ENCODE results near the gene ARHGEF39.
"Not testable (repeated sequence)": the region's sequence is repeated elsewhere in the genome, so short reads cannot be mapped to it uniquely, and the experiment has no call there.

The ARHGEF39 gene

GRCh38 chr9:35628389-35628991 lies 36.5 kb downstream of the ARHGEF39 start:
- H3K4me1 ChIP-seq (ENCODE audit: control insufficient read depth, insufficient read depth, low read length) = peaks cover 6% of the 10 kb centered on the region

GRCh38 chr9:35627575-35627974 lies 37.4 kb downstream of the ARHGEF39 start:
- Histone ChIP-seq H3K36me3 (ENCODE audit: control insufficient read depth, insufficient read depth, low read length, severe bottlenecking) (no peaks in the 10 kb centered on the region), H3K9me3 (ENCODE audit: control insufficient read depth, low read length) (no peaks in the 10 kb centered on the region), H3K4me1 (ENCODE audit: control insufficient read depth, insufficient read depth, low read length) (peaks cover 6% of the 10 kb centered on the region), H3K27me3 (replicated peaks; ENCODE audit: control insufficient read depth, insufficient read depth, low read length) (no peaks in the 10 kb centered on the region), H3K9ac (ENCODE audit: low read length) (peak overlapping the region; percentile 23), H3K4me3 (ENCODE audit: low read length) (no peak overlapping the region)
- no peak for DNase-seq (ENCODE audit: low read depth)

More at GRCh38 chr9:35628389-35628991, 36.5 kb downstream of the ARHGEF39 start:
- Histone ChIP-seq H3K36me3 (ENCODE audit: control insufficient read depth, insufficient read depth, low read length, severe bottlenecking) (no peaks in the 10 kb centered on the region), H3K4me3 (ENCODE audit: low read length) (no peak overlapping the region), H3K9me3 (ENCODE audit: control insufficient read depth, low read length) (no peaks in the 10 kb centered on the region), H3K9ac (ENCODE audit: low read length) (no peak overlapping the region), H3K27me3 (replicated peaks; ENCODE audit: control insufficient read depth, insufficient read depth, low read length) (no peaks in the 10 kb centered on the region)
- DNase-seq (ENCODE audit: low read depth) = no peak

- no peak for DNase-seq (ENCODE audit: low read depth)
These were observed 45.2 kb downstream of the ARHGEF39 start for GRCh38 chr9:35619800-35620158.

GRCh38 chr9:35618854-35619799 lies 45.9 kb downstream of the ARHGEF39 start:
- no peak for DNase-seq (ENCODE audit: low read depth)
- Histone ChIP-seq H3K4me3 (ENCODE audit: low read length) (no peak overlapping the region), H3K36me3 (ENCODE audit: control insufficient read depth, insufficient read depth, low read length, severe bottlenecking) (no peaks in the 10 kb centered on the region), H3K4me1 (ENCODE audit: control insufficient read depth, insufficient read depth, low read length) (no peaks in the 10 kb centered on the region), H3K9ac (ENCODE audit: low read length) (no peak overlapping the region), H3K9me3 (ENCODE audit: control insufficient read depth, low read length) (no peaks in the 10 kb centered on the region), H3K27me3 (replicated peaks; ENCODE audit: control insufficient read depth, insufficient read depth, low read length) (no peaks in the 10 kb centered on the region)

More at GRCh38 chr9:35619800-35620158, 45.2 kb downstream of the ARHGEF39 start:
- Histone ChIP-seq H3K4me1 (ENCODE audit: control insufficient read depth, insufficient read depth, low read length) (no peaks in the 10 kb centered on the region), H3K36me3 (ENCODE audit: control insufficient read depth, insufficient read depth, low read length, severe bottlenecking) (no peaks in the 10 kb centered on the region), H3K9me3 (ENCODE audit: control insufficient read depth, low read length) (no peaks in the 10 kb centered on the region), H3K27me3 (replicated peaks; ENCODE audit: control insufficient read depth, insufficient read depth, low read length) (no peaks in the 10 kb centered on the region), H3K9ac (ENCODE audit: low read length) (no peak overlapping the region), H3K4me3 (ENCODE audit: low read length) (no peak overlapping the region)

- Histone ChIP-seq H3K4me1 (ENCODE audit: control insufficient read depth, insufficient read depth, low read length) (no peaks in the 10 kb centered on the region), H3K4me3 (ENCODE audit: low read length) (peak within 1 kb of the TSS; percentile 71), H3K27me3 (replicated peaks; ENCODE audit: control insufficient read depth, insufficient read depth, low read length) (no peaks in the 10 kb centered on the region), H3K9me3 (ENCODE audit: control insufficient read depth, low read length) (no peaks in the 10 kb centered on the region), H3K9ac (ENCODE audit: low read length) (peak within 1 kb of the TSS; percentile 66), H3K36me3 (ENCODE audit: control insufficient read depth, insufficient read depth, low read length, severe bottlenecking) (no peaks in the 10 kb centered on the region)
- no peak for DNase-seq (ENCODE audit: low read depth)
These were observed 46.7 kb downstream of the ARHGEF39 start, which contains the start of gene CD72 for GRCh38 chr9:35618325-35618727. Gene CD72 (minus strand): TSS chr9:35618413. CDS start chr9:35618303, 110 bp downstream.

- Histone ChIP-seq H3K9ac (ENCODE audit: low read length) (peak overlapping the region; percentile 66), H3K27me3 (replicated peaks; ENCODE audit: control insufficient read depth, insufficient read depth, low read length) (no peaks in the 10 kb centered on the region), H3K9me3 (ENCODE audit: control insufficient read depth, low read length) (no peaks in the 10 kb centered on the region), H3K36me3 (ENCODE audit: control insufficient read depth, insufficient read depth, low read length, severe bottlenecking) (no peaks in the 10 kb centered on the region), H3K4me1 (ENCODE audit: control insufficient read depth, insufficient read depth, low read length) (no peaks in the 10 kb centered on the region), H3K4me3 (ENCODE audit: low read length) (peak overlapping the region; percentile 71)
- no peak for DNase-seq (ENCODE audit: low read depth)
These were observed 47.4 kb downstream of the ARHGEF39 start for GRCh38 chr9:35617548-35617947.

GRCh38 chr9:35616681-35617459 lies 48.1 kb downstream of the ARHGEF39 start:
- no peaks in the 10 kb centered on the region for H3K36me3 ChIP-seq (ENCODE audit: control insufficient read depth, insufficient read depth, low read length, severe bottlenecking)
- DNase-seq (ENCODE audit: low read depth) = peak; percentile 85
- no peaks in the 10 kb centered on the region for H3K9me3 ChIP-seq (ENCODE audit: control insufficient read depth, low read length)
- peak overlapping the region; percentile 71 for H3K4me3 ChIP-seq (ENCODE audit: low read length)
- no peaks in the 10 kb centered on the region for H3K4me1 ChIP-seq (ENCODE audit: control insufficient read depth, insufficient read depth, low read length)
- H3K27me3 ChIP-seq (replicated peaks; ENCODE audit: control insufficient read depth, insufficient read depth, low read length) = no peaks in the 10 kb centered on the region
- peak overlapping the region; percentile 66 for H3K9ac ChIP-seq (ENCODE audit: low read length)

- Histone ChIP-seq H3K36me3 (ENCODE audit: control insufficient read depth, insufficient read depth, low read length, severe bottlenecking) (no peaks in the 10 kb centered on the region), H3K27me3 (replicated peaks; ENCODE audit: control insufficient read depth, insufficient read depth, low read length) (no peaks in the 10 kb centered on the region), H3K4me3 (ENCODE audit: low read length) (no peak overlapping the region), H3K4me1 (ENCODE audit: control insufficient read depth, insufficient read depth, low read length) (no peaks in the 10 kb centered on the region), H3K9ac (ENCODE audit: low read length) (no peak overlapping the region), H3K9me3 (ENCODE audit: control insufficient read depth, low read length) (no peaks in the 10 kb centered on the region)
- no peak for DNase-seq (ENCODE audit: low read depth)
These were observed 48.9 kb downstream of the ARHGEF39 start for GRCh38 chr9:35615981-35616680.

- H3K27me3 ChIP-seq (replicated peaks; ENCODE audit: control insufficient read depth, insufficient read depth, low read length) = no peaks in the 10 kb centered on the region
- H3K4me1 ChIP-seq (ENCODE audit: control insufficient read depth, insufficient read depth, low read length) = no peaks in the 10 kb centered on the region
- no peak overlapping the region for H3K4me3 ChIP-seq (ENCODE audit: low read length)
- DNase-seq (ENCODE audit: low read depth) = no peak
- no peak overlapping the region for H3K9ac ChIP-seq (ENCODE audit: low read length)
- H3K9me3 ChIP-seq (ENCODE audit: control insufficient read depth, low read length) = no peaks in the 10 kb centered on the region
- H3K36me3 ChIP-seq (ENCODE audit: control insufficient read depth, insufficient read depth, low read length, severe bottlenecking) = peaks cover 24% of the 10 kb centered on the region
These were observed 52.2 kb downstream of the ARHGEF39 start for GRCh38 chr9:35612843-35613242.

- peaks cover 32% of the 10 kb centered on the region for H3K36me3 ChIP-seq (ENCODE audit: control insufficient read depth, insufficient read depth, low read length, severe bottlenecking)
- not testable (repeated sequence) for DNase-seq (ENCODE audit: low read depth); H3K4me3 ChIP-seq (ENCODE audit: low read length); H3K9ac ChIP-seq (ENCODE audit: low read length); H3K4me1 ChIP-seq (ENCODE audit: control insufficient read depth, insufficient read depth, low read length); H3K9me3 ChIP-seq (ENCODE audit: control insufficient read depth, low read length); H3K27me3 ChIP-seq (replicated peaks; ENCODE audit: control insufficient read depth, insufficient read depth, low read length)
These were observed 52.9 kb downstream of the ARHGEF39 start for GRCh38 chr9:35612066-35612465.
